Measurements from ENCODE around the gene SLC6A3.
"Not testable (repeated sequence)": the region's sequence is repeated elsewhere in the genome, so short reads cannot be mapped to it uniquely, and the experiment has no call there.

SLC6A3 gene

GRCh38 chr5:1478271-1479035 is 33.2 kb upstream of the SLC6A3 start:
- no peak for DNase-seq (ENCODE audit: low read depth in 2 of 2, low spot score in 1 of 2)

GRCh38 chr5:1477341-1477740 is 32.1 kb upstream of the SLC6A3 start:
- no peak for DNase-seq (ENCODE audit: low read depth in 2 of 2, low spot score in 1 of 2)

- DNase-seq (ENCODE audit: low read depth in 2 of 2, low spot score in 1 of 2): no peak
Measured at GRCh38 chr5:1476967-1477310, 31.7 kb upstream of the SLC6A3 start.

GRCh38 chr5:1476181-1476966 is 31.1 kb upstream of the SLC6A3 start:
- no peak for DNase-seq (ENCODE audit: low read depth in 2 of 2, low spot score in 1 of 2)

GRCh38 chr5:1475544-1475900 is 30.3 kb upstream of the SLC6A3 start:
- not testable (repeated sequence) for DNase-seq (ENCODE audit: low read depth in 2 of 2, low spot score in 1 of 2)

GRCh38 chr5:1474866-1475543 is 29.8 kb upstream of the SLC6A3 start:
- no peak for DNase-seq (ENCODE audit: low read depth in 2 of 2, low spot score in 1 of 2)

- DNase-seq (ENCODE audit: low read depth in 2 of 2, low spot score in 1 of 2): no peak
Measured at GRCh38 chr5:1474183-1474839, 29.1 kb upstream of the SLC6A3 start.

- no peak for DNase-seq (ENCODE audit: low read depth in 2 of 2, low spot score in 1 of 2)
Measured at GRCh38 chr5:1473746-1474145, 28.5 kb upstream of the SLC6A3 start.

- no peak for DNase-seq (ENCODE audit: low read depth in 2 of 2, low spot score in 1 of 2)
Measured at GRCh38 chr5:1472964-1473628, 27.9 kb upstream of the SLC6A3 start.

GRCh38 chr5:1471997-1472963 is 27.0 kb upstream of the SLC6A3 start:
- no peak for DNase-seq (ENCODE audit: low read depth in 2 of 2, low spot score in 1 of 2)

GRCh38 chr5:1471240-1471853 is 26.1 kb upstream of the SLC6A3 start:
- no peak for DNase-seq (ENCODE audit: low read depth in 2 of 2, low spot score in 1 of 2)

GRCh38 chr5:1470762-1471211 is 25.5 kb upstream of the SLC6A3 start:
- DNase-seq (ENCODE audit: low read depth in 2 of 2, low spot score in 1 of 2): no peak

GRCh38 chr5:1468629-1469527 is 23.6 kb upstream of the SLC6A3 start:
- DNase-seq (ENCODE audit: low read depth in 2 of 2, low spot score in 1 of 2): no peak

GRCh38 chr5:1468247-1468612 is 23.0 kb upstream of the SLC6A3 start:
- no peak for DNase-seq (ENCODE audit: low read depth in 2 of 2, low spot score in 1 of 2)

- no peak for DNase-seq (ENCODE audit: low read depth in 2 of 2, low spot score in 1 of 2)
Measured at GRCh38 chr5:1467341-1468246, 22.4 kb upstream of the SLC6A3 start.

- DNase-seq (ENCODE audit: low read depth in 2 of 2, low spot score in 1 of 2): no peak
Measured at GRCh38 chr5:1466631-1467265, 21.5 kb upstream of the SLC6A3 start.

- DNase-seq (ENCODE audit: low read depth in 2 of 2, low spot score in 1 of 2): no peak
Measured at GRCh38 chr5:1465966-1466471, 20.8 kb upstream of the SLC6A3 start.
